Measurements from ENCODE around the gene VPREB3. TPM values are rescaled to one million over a fixed set of nuclear protein-coding genes. Genes with fewer than 3 reads are reported as not detected.

VPREB3 gene
- total and polyA plus RNA-seq, 4 donors, result 0.69 to 3.2 (median 1.8) TPM; not detected in 1

- TF ChIP-seq CTCF (IDR thresholded peaks at IDR 0.05; ENCODE audit: low read depth, low read length, missing input control) (no peak), ZBTB33 (IDR thresholded peaks at IDR 0.05) (no peak)
These were observed 46.3 kb upstream of the VPREB3 start (continued) for GRCh38 chr22:23800297-23801237.

- no peak overlapping the region for H3K27ac ChIP-seq (ENCODE audit: low read depth in 1 of 2, low read length in 2 of 2)
- H3K9ac ChIP-seq (ENCODE audit: low read depth in 1 of 2, low read length in 2 of 2), result no peak overlapping the region
- H3K36me3 ChIP-seq (ENCODE audit: control insufficient read depth in 4 of 4, insufficient read depth in 3 of 4, low read depth in 1 of 4, low read length in 3 of 4), result peaks cover 15 to 55% (median 32%) of the 10 kb centered on the region in 4 donors
- H3K9me3 ChIP-seq (ENCODE audit: control insufficient read depth in 4 of 4, low read length in 3 of 4), result no peaks in the 10 kb centered on the region
- 84% methylated on average over 5 of the region's 5 CpGs for WGBS
- H3K27me3 ChIP-seq (ENCODE audit: control insufficient read depth in 4 of 4, insufficient read depth in 4 of 4, low read length in 3 of 4), result no peaks in the 10 kb centered on the region
- no peaks in the 10 kb centered on the region for H3K4me1 ChIP-seq (ENCODE audit: control insufficient read depth in 4 of 4, insufficient read depth in 4 of 4, low read length in 3 of 4)
- H3K4me3 ChIP-seq (ENCODE audit: low read depth in 1 of 3, low read length in 3 of 3), result no peak overlapping the region
- no peak for DNase-seq (ENCODE audit: low spot score)
- no peak for TF ChIP-seq RAD21 (IDR thresholded peaks at IDR 0.05)
These were observed 42.2 kb upstream of the VPREB3 start for GRCh38 chr22:23796461-23796860.

GRCh38 chr22:23793326-23793725, 39.1 kb upstream of the VPREB3 start:
- Histone ChIP-seq H3K4me1 (ENCODE audit: control insufficient read depth in 4 of 4, insufficient read depth in 4 of 4, low read length in 3 of 4) (peaks cover 0 to 9% (median 4%) of the 10 kb centered on the region in 4 donors), H3K27ac (ENCODE audit: low read depth in 1 of 2, low read length in 2 of 2) (no peak overlapping the region), H3K36me3 (ENCODE audit: control insufficient read depth in 4 of 4, insufficient read depth in 3 of 4, low read depth in 1 of 4, low read length in 3 of 4) (peaks cover 7 to 39% (median 22%) of the 10 kb centered on the region in 4 donors), H3K4me3 (ENCODE audit: low read depth in 1 of 3, low read length in 3 of 3) (no peak overlapping the region), H3K27me3 (ENCODE audit: control insufficient read depth in 4 of 4, insufficient read depth in 4 of 4, low read length in 3 of 4) (no peaks in the 10 kb centered on the region), H3K9me3 (ENCODE audit: control insufficient read depth in 4 of 4, low read length in 3 of 4) (no peaks in the 10 kb centered on the region), H3K9ac (ENCODE audit: low read depth in 1 of 2, low read length in 2 of 2) (no peak overlapping the region)
- TF ChIP-seq NR2F2 (IDR thresholded peaks at IDR 0.05), result no peak
- no peak for TF ChIP-seq RAD21 (IDR thresholded peaks at IDR 0.05)
- TF ChIP-seq ATF3 (IDR thresholded peaks at IDR 0.05), result no peak
- no peak for TF ChIP-seq YY1 (IDR thresholded peaks at IDR 0.05)
- no peak for TF ChIP-seq REST (IDR thresholded peaks at IDR 0.05)
- no peak for TF ChIP-seq FOXA2 (IDR thresholded peaks at IDR 0.05)
- 86% methylated on average over 8 of the region's 8 CpGs for WGBS
- DNase-seq (ENCODE audit: low spot score), result no peak
